ENCODE results near the gene CABP7.
A peak's percentile ranks its signal among the peaks of the same experiment; 100 is the strongest.

The CABP7 gene

GRCh38 chr22:29756341-29756740 lies 36.5 kb downstream of the CABP7 start:
- no peaks in the 10 kb centered on the region for H3K9me3 ChIP-seq (ENCODE audit: control insufficient read depth, insufficient read depth, low read length)
- no peaks in the 10 kb centered on the region; the same call in 1 of the 2 replicates for H3K4me1 ChIP-seq (ENCODE audit: control insufficient read depth, insufficient read depth, low read length)
- H3K27me3 ChIP-seq (ENCODE audit: control insufficient read depth, insufficient read depth, low read length) = no peaks in the 10 kb centered on the region
- WGBS (ENCODE audit: insufficient coverage, insufficient read length) = no CpG with 5 or more reads among the region's 7 CpGs
- DNase-seq (ENCODE audit: low read depth, low spot score) = no peak
- no peaks in the 10 kb centered on the region for H3K36me3 ChIP-seq (ENCODE audit: control insufficient read depth, insufficient read depth, low read length)
- no peak overlapping the region for H3K27ac ChIP-seq (ENCODE audit: low read length)
- no peak overlapping the region for H3K4me3 ChIP-seq (ENCODE audit: low read length)

- Histone ChIP-seq H3K4me3 (ENCODE audit: low read length) (no peak overlapping the region), H3K27me3 (ENCODE audit: control insufficient read depth, insufficient read depth, low read length) (no peaks in the 10 kb centered on the region), H3K27ac (ENCODE audit: low read length) (no peak overlapping the region), H3K36me3 (ENCODE audit: control insufficient read depth, insufficient read depth, low read length) (no peaks in the 10 kb centered on the region), H3K4me1 (ENCODE audit: control insufficient read depth, insufficient read depth, low read length) (no peaks in the 10 kb centered on the region; the same call in 1 of the 2 replicates), H3K9me3 (ENCODE audit: control insufficient read depth, insufficient read depth, low read length) (no peaks in the 10 kb centered on the region)
- no CpG with 5 or more reads among the region's 3 CpGs for WGBS (ENCODE audit: insufficient coverage, insufficient read length)
- no peak for DNase-seq (ENCODE audit: low read depth, low spot score)
These were observed 37.3 kb downstream of the CABP7 start for GRCh38 chr22:29757096-29757495.

GRCh38 chr22:29758068-29758622 lies 38.3 kb downstream of the CABP7 start:
- Histone ChIP-seq H3K27ac (ENCODE audit: low read length) (no peak overlapping the region), H3K36me3 (ENCODE audit: control insufficient read depth, insufficient read depth, low read length) (no peaks in the 10 kb centered on the region), H3K27me3 (ENCODE audit: control insufficient read depth, insufficient read depth, low read length) (no peaks in the 10 kb centered on the region), H3K9me3 (ENCODE audit: control insufficient read depth, insufficient read depth, low read length) (no peaks in the 10 kb centered on the region), H3K4me3 (ENCODE audit: low read length) (no peak overlapping the region), H3K4me1 (ENCODE audit: control insufficient read depth, insufficient read depth, low read length) (no peaks in the 10 kb centered on the region; the same call in 1 of the 2 replicates)
- WGBS (ENCODE audit: insufficient coverage, insufficient read length) = no CpG with 5 or more reads among the region's 7 CpGs
- no peak for DNase-seq (ENCODE audit: low read depth, low spot score)

DNA sequence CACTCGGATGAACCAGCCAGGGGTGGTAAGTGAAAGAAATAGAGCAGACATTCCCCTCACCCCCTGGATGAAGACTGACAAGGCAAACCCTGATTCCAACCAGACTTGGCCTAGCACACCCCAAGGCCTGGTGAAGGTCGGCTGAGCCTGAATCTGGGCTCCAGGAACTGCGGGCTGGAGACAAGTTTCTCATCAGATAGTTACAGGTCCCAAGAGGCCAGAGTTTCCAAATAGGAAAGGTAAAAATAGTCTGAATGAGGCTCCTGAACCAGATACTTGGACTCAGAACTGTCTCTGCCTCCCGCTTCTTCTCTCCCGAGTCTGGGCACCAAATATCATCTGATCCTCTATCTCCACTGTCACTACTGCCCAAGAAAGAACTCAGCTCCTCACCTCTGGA lies 39.2 kb downstream of the CABP7 start:
- no peaks in the 10 kb centered on the region; the same call in 1 of the 2 replicates for H3K4me1 ChIP-seq (ENCODE audit: control insufficient read depth, insufficient read depth, low read length)
- WGBS (ENCODE audit: insufficient coverage, insufficient read length) = no CpG with 5 or more reads among the region's 5 CpGs

GRCh38 chr22:29762263-29762662 lies 42.5 kb downstream of the CABP7 start:
- H3K36me3 ChIP-seq (ENCODE audit: control insufficient read depth, insufficient read depth, low read length) = no peaks in the 10 kb centered on the region
- WGBS (ENCODE audit: insufficient coverage, insufficient read length) = no CpG with 5 or more reads among the region's 15 CpGs
- H3K27me3 ChIP-seq (ENCODE audit: control insufficient read depth, insufficient read depth, low read length) = no peaks in the 10 kb centered on the region
- no peaks in the 10 kb centered on the region for H3K4me1 ChIP-seq (ENCODE audit: control insufficient read depth, insufficient read depth, low read length)
- H3K4me3 ChIP-seq (ENCODE audit: low read length) = no peak overlapping the region
- no peak overlapping the region for H3K27ac ChIP-seq (ENCODE audit: low read length)
- H3K9me3 ChIP-seq (ENCODE audit: control insufficient read depth, insufficient read depth, low read length) = no peaks in the 10 kb centered on the region
- no peak for DNase-seq (ENCODE audit: low read depth, low spot score)

More for the DNA sequence above, 39.2 kb downstream of the CABP7 start:
- no peaks in the 10 kb centered on the region for H3K27me3 ChIP-seq (ENCODE audit: control insufficient read depth, insufficient read depth, low read length)
- no peak overlapping the region for H3K4me3 ChIP-seq (ENCODE audit: low read length)
- no peak for DNase-seq (ENCODE audit: low read depth, low spot score)
- H3K27ac ChIP-seq (ENCODE audit: low read length) = no peak overlapping the region
- H3K9me3 ChIP-seq (ENCODE audit: control insufficient read depth, insufficient read depth, low read length) = no peaks in the 10 kb centered on the region
- H3K36me3 ChIP-seq (ENCODE audit: control insufficient read depth, insufficient read depth, low read length) = no peaks in the 10 kb centered on the region

GRCh38 chr22:29765905-29766631 lies 46.3 kb downstream of the CABP7 start:
- H3K27ac ChIP-seq (ENCODE audit: low read length) = no peak overlapping the region
- peak overlapping the region; percentile 43; the same call in 1 of the 2 replicates for H3K4me3 ChIP-seq (ENCODE audit: low read length)
- H3K9me3 ChIP-seq (ENCODE audit: control insufficient read depth, insufficient read depth, low read length) = no peaks in the 10 kb centered on the region
- no CpG with 5 or more reads among the region's 15 CpGs for WGBS (ENCODE audit: insufficient coverage, insufficient read length)
- H3K4me1 ChIP-seq (ENCODE audit: control insufficient read depth, insufficient read depth, low read length) = 0 out of 2 replicates have a peak, but pooled peaks cover 2% of the 10 kb centered on the region
- no peak for DNase-seq (ENCODE audit: low read depth, low spot score)
- H3K36me3 ChIP-seq (ENCODE audit: control insufficient read depth, insufficient read depth, low read length) = no peaks in the 10 kb centered on the region; the same call in 1 of the 2 replicates
- no peaks in the 10 kb centered on the region for H3K27me3 ChIP-seq (ENCODE audit: control insufficient read depth, insufficient read depth, low read length)

DNA sequence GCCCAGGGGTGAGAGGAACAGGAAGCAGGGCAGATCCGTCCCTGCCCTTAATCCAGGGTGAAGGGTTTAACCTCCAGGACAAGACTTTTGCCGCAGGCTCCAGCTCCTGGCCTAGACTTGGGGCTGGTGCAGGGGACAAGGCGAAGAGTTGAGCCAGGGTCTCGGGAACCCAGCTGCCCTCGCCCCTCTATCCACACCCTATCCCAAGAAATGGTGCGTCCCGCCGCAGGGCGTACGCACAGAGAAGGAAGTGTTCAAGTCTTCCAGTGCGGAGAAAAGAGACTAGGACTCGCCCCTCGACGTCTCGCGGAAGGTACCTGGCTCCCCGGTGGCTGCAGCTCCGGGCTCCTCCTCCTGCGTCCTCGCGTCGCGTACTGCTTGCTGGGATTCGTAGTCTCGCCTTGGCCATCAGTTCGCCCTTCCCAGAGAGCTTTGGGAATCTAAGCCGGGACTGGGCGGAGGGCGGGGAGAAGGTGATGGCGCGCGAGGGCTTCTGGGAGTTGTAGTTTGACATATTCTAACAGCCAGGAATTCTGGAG lies 46.9 kb downstream of the CABP7 start, which contains the start of gene ZMAT5:
Gene ZMAT5 (minus strand): TSS at position 376 of the 539 bp plus-strand sequence. CDS start 18,463 bp downstream, outside the sequence.
- H3K27me3 ChIP-seq (ENCODE audit: control insufficient read depth, insufficient read depth, low read length) = no peaks in the 10 kb centered on the region
- peak; percentile 93 for DNase-seq (ENCODE audit: low read depth, low spot score)
- no peaks in the 10 kb centered on the region for H3K9me3 ChIP-seq (ENCODE audit: control insufficient read depth, insufficient read depth, low read length)
- 0 out of 2 replicates have a peak, but pooled peaks cover 2% of the 10 kb centered on the region for H3K4me1 ChIP-seq (ENCODE audit: control insufficient read depth, insufficient read depth, low read length)
- no CpG with 5 or more reads among the region's 32 CpGs for WGBS (ENCODE audit: insufficient coverage, insufficient read length)
- no peak within 1 kb of the TSS for H3K27ac ChIP-seq (ENCODE audit: low read length)
- peak within 1 kb of the TSS; percentile 66 for H3K4me3 ChIP-seq (ENCODE audit: low read length)
- H3K36me3 ChIP-seq (ENCODE audit: control insufficient read depth, insufficient read depth, low read length) = no peaks in the 10 kb centered on the region; the same call in 1 of the 2 replicates

DNA sequence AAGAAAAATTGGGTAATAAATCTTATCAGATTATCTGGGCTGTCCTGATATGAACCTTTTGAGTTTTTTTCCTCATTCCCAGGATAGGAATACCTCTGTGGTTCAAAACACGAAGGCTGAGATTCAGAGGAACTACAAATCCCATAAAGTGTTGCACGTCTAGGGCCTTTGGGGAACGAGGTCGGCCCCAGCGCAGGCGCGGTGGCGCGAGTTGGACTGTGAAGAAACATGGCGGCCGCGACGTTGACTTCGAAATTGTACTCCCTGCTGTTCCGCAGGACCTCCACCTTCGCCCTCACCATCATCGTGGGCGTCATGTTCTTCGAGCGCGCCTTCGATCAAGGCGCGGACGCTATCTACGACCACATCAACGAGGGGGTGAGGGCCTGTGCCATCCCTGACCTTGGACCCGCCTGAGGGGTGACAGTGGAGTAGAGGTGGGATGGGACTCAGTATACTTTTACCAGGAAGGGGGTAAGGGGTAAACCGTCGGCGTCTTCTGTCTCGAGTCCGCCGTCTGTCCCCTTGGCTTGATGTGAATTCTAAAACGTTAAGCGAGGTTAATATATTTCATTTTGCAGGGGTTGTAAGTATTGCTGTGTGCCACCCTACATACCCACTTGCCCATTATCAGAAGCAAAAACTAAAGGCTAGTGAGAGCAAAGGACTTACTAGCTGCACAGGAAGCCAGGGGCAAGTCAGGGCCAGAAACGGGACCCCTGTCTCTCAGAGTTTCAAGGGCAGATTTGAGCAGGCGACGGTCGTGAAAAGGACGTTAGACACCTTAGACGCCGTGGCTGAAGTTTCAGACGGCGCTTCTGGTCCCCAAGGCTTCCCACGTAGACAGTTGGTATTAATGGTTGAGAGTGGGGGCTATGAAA lies 47.6 kb downstream of the CABP7 start, which contains the start of gene UQCR10:
Gene UQCR10 (plus strand): TSS at position 199 of the 881 bp plus-strand sequence. CDS start 30 bp downstream, at position 229.
- H3K9me3 ChIP-seq (ENCODE audit: control insufficient read depth, insufficient read depth, low read length) = no peaks in the 10 kb centered on the region
- peak; percentile 78 for DNase-seq (ENCODE audit: low read depth, low spot score)
- WGBS (ENCODE audit: insufficient coverage, insufficient read length) = no CpG with 5 or more reads among the region's 46 CpGs
- peak within 1 kb of the TSS; percentile 66 for H3K4me3 ChIP-seq (ENCODE audit: low read length)
- no peaks in the 10 kb centered on the region for H3K27me3 ChIP-seq (ENCODE audit: control insufficient read depth, insufficient read depth, low read length)
- H3K27ac ChIP-seq (ENCODE audit: low read length) = no peak within 1 kb of the TSS
- H3K36me3 ChIP-seq (ENCODE audit: control insufficient read depth, insufficient read depth, low read length) = no peaks in the 10 kb centered on the region; the same call in 1 of the 2 replicates
- 0 out of 2 replicates have a peak, but pooled peaks cover 2% of the 10 kb centered on the region for H3K4me1 ChIP-seq (ENCODE audit: control insufficient read depth, insufficient read depth, low read length)

DNA sequence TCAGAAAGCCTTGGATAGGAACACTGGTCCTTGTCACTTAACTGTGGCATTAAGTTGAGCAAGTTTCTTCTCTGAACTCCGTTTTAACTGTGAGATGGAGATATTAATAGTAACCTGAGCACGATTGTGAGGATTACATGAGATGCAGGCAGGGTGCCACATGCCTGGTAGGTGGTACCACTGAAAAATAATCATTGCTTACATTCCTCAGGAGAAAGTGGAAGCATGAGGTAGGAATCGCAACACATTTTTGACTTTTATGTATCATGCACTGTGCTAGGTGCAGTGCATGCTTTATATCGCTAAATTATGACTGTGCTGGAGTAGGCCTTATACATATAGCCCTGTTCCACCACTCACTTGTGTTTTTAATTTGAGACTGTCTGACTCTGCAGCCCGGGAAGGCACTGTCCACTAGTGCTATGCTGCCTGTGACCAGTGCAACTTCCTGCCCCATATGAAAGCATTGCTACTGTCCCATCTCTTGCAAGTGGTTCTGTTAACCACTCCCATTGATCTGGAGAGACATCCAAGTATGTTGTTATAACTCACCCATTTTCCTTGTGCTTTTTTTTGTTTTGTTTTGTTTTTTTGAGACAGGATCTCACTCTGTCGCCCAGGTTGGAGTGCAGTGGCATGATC lies 48.4 kb downstream of the CABP7 start:
- H3K4me1 ChIP-seq (ENCODE audit: control insufficient read depth, insufficient read depth, low read length) = 0 out of 2 replicates have a peak, but pooled peaks cover 2% of the 10 kb centered on the region
- peak overlapping the region; percentile 66; the same call in 1 of the 2 replicates for H3K4me3 ChIP-seq (ENCODE audit: low read length)
- no peaks in the 10 kb centered on the region for H3K9me3 ChIP-seq (ENCODE audit: control insufficient read depth, insufficient read depth, low read length)
- no CpG with 5 or more reads among the region's 6 CpGs for WGBS (ENCODE audit: insufficient coverage, insufficient read length)
- no peak for DNase-seq (ENCODE audit: low read depth, low spot score)
- no peak overlapping the region for H3K27ac ChIP-seq (ENCODE audit: low read length)
- H3K27me3 ChIP-seq (ENCODE audit: control insufficient read depth, insufficient read depth, low read length) = no peaks in the 10 kb centered on the region
- no peaks in the 10 kb centered on the region; the same call in 1 of the 2 replicates for H3K36me3 ChIP-seq (ENCODE audit: control insufficient read depth, insufficient read depth, low read length)

Measured in iPS DF 6.9 (cell line).